K562 (cell line): ENCODE measurements around the gene ETFRF1. TPM values are rescaled to one million over a fixed set of nuclear protein-coding genes. Genes with fewer than 3 reads are reported as not detected.

Experiments used
- CCNT2 ChIP-seq: IDR thresholded peaks from 2 replicates; pipeline ENCODE4 v1.6.1; 2011; ENCODE audit warnings: borderline replicate concordance, low read depth, mild to moderate bottlenecking, moderate library complexity, mixed read lengths, low read length; ENCODE audit not compliant: insufficient read length; ENCODE audit errors: extremely low read depth
- CREB1 ChIP-seq, 2 experiments: sonication (generic) in 1 of 2; formaldehyde crosslinking in 1 of 2; IDR thresholded peaks; 2 replicates each; pipeline versions ENCODE4 v1.6.1 to v1.8.0; 2012 to 2022; ENCODE audit warnings: inconsistent platforms in 1 of 2, mild to moderate bottlenecking in 1 of 2, missing genetic modification reagents in 1 of 2, moderate library complexity in 1 of 2
- CREBBP ChIP-seq: IDR thresholded peaks from one replicate; pipeline ENCODE4 v1.6.1; 2012; ENCODE audit warnings: low read depth, mild to moderate bottlenecking, control low read depth, inconsistent platforms, low read length
- FOXM1 ChIP-seq, 2 experiments: fragments of 450-650 bp in 1 of 2; sonication (generic) in 1 of 2; formaldehyde crosslinking in 1 of 2; IDR thresholded peaks; 2 replicates each; pipeline versions ENCODE4 v1.6.1 to v1.9.0; 2017 to 2022; ENCODE audit warnings: low read depth in 2 of 2, mild to moderate bottlenecking in 2 of 2, missing genetic modification reagents in 1 of 2, moderate library complexity in 1 of 2
- LCOR ChIP-seq: sonication (generic); formaldehyde crosslinking; IDR thresholded peaks from 2 replicates; pipeline ENCODE4 v1.8.0; 2022; ENCODE audit warnings: mild to moderate bottlenecking, missing genetic modification reagents
- MEF2A ChIP-seq: IDR thresholded peaks from 2 replicates; pipeline ENCODE4 v1.6.1; 2011; ENCODE audit warnings: low read depth, mild to moderate bottlenecking, low read length, moderate library complexity; ENCODE audit not compliant: control insufficient read depth
- MTA3 ChIP-seq: fragments of 450-650 bp; formaldehyde crosslinking; IDR thresholded peaks from 2 replicates; pipeline ENCODE4 v1.6.1; 2017; ENCODE audit warnings: mild to moderate bottlenecking, borderline replicate concordance
- NR2C1 ChIP-seq, 2 experiments: fragments of 450-650 bp; IDR thresholded peaks; 2 replicates each; pipeline ENCODE4 v1.6.1; 2017; ENCODE audit warnings: mild to moderate bottlenecking in 2 of 2, antibody characterized with exemption in 1 of 2, inconsistent platforms in 1 of 2, missing compliant biosample characterization in 1 of 2, missing genetic modification characterization in 1 of 2
- TBL1XR1 ChIP-seq, 2 experiments: IDR thresholded peaks; 2 replicates each; pipeline ENCODE4 v1.6.1; 2012; ENCODE audit warnings: improper control_type of control experiment in 2 of 2, low read length in 2 of 2, mild to moderate bottlenecking in 1 of 2
- ZBTB17 ChIP-seq: fragments of 450-650 bp; formaldehyde crosslinking; IDR thresholded peaks from 2 replicates; pipeline ENCODE4 v1.4.0; 2020; ENCODE audit warnings: mild to moderate bottlenecking
- ZNF224 ChIP-seq: sonication (generic); formaldehyde crosslinking; IDR thresholded peaks from 2 replicates; pipeline ENCODE4 v1.8.0; 2022; ENCODE audit warnings: mild to moderate bottlenecking, missing genetic modification reagents
- ZNF282 ChIP-seq: sonication (generic); formaldehyde crosslinking; IDR thresholded peaks from 2 replicates; pipeline ENCODE4 v1.8.1; 2023; ENCODE audit warnings: missing genetic modification reagents
- ZNF551 ChIP-seq: fragments of 250-450 bp; sonication (Bioruptor Pico); IDR thresholded peaks from 2 replicates; pipeline ENCODE4 v1.5.0; 2021; ENCODE audit warnings: mild to moderate bottlenecking, moderate library complexity
- ZNF764 ChIP-seq: fragments of 250-450 bp; sonication (Bioruptor Pico); IDR thresholded peaks from 2 replicates; pipeline ENCODE4 v1.4.0; 2020; ENCODE audit warnings: low read depth, mild to moderate bottlenecking, moderate library complexity
- polyA plus RNA-seq, 8 experiments: library from polyadenylated mRNA; depleted of rRNA in 4 of 8; stranded (reverse) in 5 of 8; unstranded in 3 of 8; fragments of >200 nt; fragmentation: Nextera tagmentation in 2 of 8; fragmentation: Illumina TruSeq in 1 of 8; extraction: Ambion mirVana in 2 of 8; extraction: Trizol in 1 of 8; gene quantifications; 2 replicates each; pipeline versions ENCODE4 v1.2.1 to v1.2.3, GENCODE V29; 2011 to 2014; ENCODE audit warnings: inconsistent platforms in 1 of 8, missing spikeins in 1 of 8
- total RNA-seq, 7 experiments: library from RNA; depleted of rRNA in 6 of 7; stranded (reverse); fragments of >200 nt in 6 of 7; fragmentation: Illumina TruSeq in 2 of 7; extraction: Trizol in 2 of 7; gene quantifications; 2 replicates each; pipeline versions ENCODE4 v1.2.1 to v1.2.3, GENCODE V29; 2011 to 2021; ENCODE audit warnings: low replicate concordance in 1 of 7
- TF ChIP-seq, protein P1 (sequence below): fragments of 450-650 bp; IDR thresholded peaks from 2 replicates; pipeline ENCODE4 v1.6.1; 2016; ENCODE audit warnings: borderline replicate concordance
- TF ChIP-seq, protein P2 (sequence below), 2 experiments: IDR thresholded peaks; 2 replicates each; pipeline ENCODE4 v1.6.1; 2012; ENCODE audit warnings: improper control_type of control experiment in 2 of 2, low read depth in 2 of 2, low read length in 2 of 2, borderline replicate concordance in 1 of 2
- TF ChIP-seq, protein P3 (sequence below), 2 experiments: IDR thresholded peaks in 1 of 2; conservative IDR thresholded peaks in 1 of 2; 2 replicates each; pipeline ENCODE4 v1.6.1; 2016; ENCODE audit warnings: low read depth in 2 of 2, mild to moderate bottlenecking in 1 of 2, missing compliant biosample characterization in 1 of 2, missing genetic modification characterization in 1 of 2, moderate library complexity in 1 of 2

ETFRF1 gene
- total and polyA plus RNA-seq, 9 of the 15 experiments (the other 6 are each of a cell fraction or from before 2014, with no cell fraction given): 16.1 to 107 (median 33.7) TPM

DNA sequence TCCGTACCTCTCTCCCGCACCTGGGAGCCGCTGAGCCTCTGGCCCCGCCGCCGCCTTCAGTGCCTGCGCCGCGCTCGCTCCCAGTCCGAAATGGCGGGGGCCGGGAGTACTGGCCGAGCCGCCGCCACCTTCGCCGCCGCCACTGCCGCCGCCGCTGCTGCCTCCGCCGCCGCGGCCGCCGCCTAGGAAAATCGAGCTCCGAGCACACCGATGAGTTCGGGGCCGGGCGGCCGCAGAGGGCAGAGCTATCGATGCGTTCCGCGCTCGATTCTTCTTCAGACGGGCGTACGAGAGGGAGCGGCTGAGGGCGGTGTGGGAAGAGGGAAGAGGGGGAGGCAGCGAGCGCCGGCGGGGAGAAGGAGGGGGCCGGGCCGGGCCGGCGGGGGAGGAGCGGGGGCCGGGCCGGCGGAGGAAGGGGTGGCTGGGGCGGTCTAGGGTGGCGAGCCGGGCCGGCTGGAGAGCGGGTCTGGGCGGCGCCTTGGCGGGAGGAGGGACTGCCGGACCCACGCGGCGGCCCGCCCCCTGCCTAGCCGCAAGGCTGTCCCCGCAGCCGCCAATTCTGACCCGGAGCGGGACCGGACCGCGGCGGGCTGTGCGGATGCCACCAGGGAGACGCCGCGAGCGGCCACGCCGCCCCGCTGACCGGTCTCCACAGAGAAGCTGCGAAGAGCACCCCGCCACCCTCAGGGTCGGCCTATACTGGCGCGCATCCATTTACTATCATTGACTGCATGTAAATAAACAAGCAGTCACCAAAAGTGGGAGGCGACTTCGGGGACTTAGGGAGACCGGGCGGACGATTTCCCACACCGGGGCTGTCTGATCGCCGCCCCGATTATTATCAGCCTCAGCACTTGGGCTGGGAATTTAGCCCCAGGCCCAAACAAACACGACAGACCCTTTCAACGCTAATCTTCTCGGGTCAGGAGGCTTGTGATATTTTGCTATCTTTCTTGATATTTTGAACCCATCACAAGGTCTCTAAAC, 56.0 kb downstream of the ETFRF1 start, which contains the start of gene KRAS (continued):
- TF ChIP-seq NR2C1 (IDR thresholded peaks at IDR 0.05): no peak
- no peak for TF ChIP-seq NR2C1 (tag; IDR thresholded peaks at IDR 0.05)
- TF ChIP-seq, protein P1, sequence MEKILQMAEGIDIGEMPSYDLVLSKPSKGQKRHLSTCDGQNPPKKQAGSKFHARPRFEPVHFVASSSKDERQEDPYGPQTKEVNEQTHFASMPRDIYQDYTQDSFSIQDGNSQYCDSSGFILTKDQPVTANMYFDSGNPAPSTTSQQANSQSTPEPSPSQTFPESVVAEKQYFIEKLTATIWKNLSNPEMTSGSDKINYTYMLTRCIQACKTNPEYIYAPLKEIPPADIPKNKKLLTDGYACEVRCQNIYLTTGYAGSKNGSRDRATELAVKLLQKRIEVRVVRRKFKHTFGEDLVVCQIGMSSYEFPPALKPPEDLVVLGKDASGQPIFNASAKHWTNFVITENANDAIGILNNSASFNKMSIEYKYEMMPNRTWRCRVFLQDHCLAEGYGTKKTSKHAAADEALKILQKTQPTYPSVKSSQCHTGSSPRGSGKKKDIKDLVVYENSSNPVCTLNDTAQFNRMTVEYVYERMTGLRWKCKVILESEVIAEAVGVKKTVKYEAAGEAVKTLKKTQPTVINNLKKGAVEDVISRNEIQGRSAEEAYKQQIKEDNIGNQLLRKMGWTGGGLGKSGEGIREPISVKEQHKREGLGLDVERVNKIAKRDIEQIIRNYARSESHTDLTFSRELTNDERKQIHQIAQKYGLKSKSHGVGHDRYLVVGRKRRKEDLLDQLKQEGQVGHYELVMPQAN: no peak
- TF ChIP-seq ZNF224 (CRISPR knock-in tag): no peak
- TF ChIP-seq MTA3: peak; percentile 60; the same call in 1 of the 2 replicates
- TF ChIP-seq LCOR (CRISPR knock-in tag): no peak
- peak; percentile 100 for TF ChIP-seq ZBTB17 (CRISPR knock-in tag)
- TF ChIP-seq FOXM1 (IDR thresholded peaks at IDR 0.05; ENCODE audit: low read depth): no peak
- TF ChIP-seq FOXM1 (CRISPR knock-in tag; IDR thresholded peaks at IDR 0.05; ENCODE audit: low read depth): 0 out of 2 replicates have a peak, but pooled peaks have one; percentile 48
- TF ChIP-seq TBL1XR1 (IDR thresholded peaks at IDR 0.05; ENCODE audit: low read length in 2 of 2): peak; percentile 19 to 41; a peak in 1 of 4 replicates
- TF ChIP-seq ZNF764: no peak
- TF ChIP-seq, protein P2, sequence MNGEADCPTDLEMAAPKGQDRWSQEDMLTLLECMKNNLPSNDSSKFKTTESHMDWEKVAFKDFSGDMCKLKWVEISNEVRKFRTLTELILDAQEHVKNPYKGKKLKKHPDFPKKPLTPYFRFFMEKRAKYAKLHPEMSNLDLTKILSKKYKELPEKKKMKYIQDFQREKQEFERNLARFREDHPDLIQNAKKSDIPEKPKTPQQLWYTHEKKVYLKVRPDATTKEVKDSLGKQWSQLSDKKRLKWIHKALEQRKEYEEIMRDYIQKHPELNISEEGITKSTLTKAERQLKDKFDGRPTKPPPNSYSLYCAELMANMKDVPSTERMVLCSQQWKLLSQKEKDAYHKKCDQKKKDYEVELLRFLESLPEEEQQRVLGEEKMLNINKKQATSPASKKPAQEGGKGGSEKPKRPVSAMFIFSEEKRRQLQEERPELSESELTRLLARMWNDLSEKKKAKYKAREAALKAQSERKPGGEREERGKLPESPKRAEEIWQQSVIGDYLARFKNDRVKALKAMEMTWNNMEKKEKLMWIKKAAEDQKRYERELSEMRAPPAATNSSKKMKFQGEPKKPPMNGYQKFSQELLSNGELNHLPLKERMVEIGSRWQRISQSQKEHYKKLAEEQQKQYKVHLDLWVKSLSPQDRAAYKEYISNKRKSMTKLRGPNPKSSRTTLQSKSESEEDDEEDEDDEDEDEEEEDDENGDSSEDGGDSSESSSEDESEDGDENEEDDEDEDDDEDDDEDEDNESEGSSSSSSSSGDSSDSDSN (IDR thresholded peaks at IDR 0.05; ENCODE audit: borderline replicate concordance in 1 of 2, low read depth in 2 of 2, low read length in 2 of 2): no peak; a peak in 2 of 4 replicates
- TF ChIP-seq MEF2A: no peak
- TF ChIP-seq CCNT2: peak; percentile 74
- no peak for TF ChIP-seq CREBBP
- no peak for TF ChIP-seq ZNF551 (CRISPR knock-in tag)
- TF ChIP-seq, protein P3, sequence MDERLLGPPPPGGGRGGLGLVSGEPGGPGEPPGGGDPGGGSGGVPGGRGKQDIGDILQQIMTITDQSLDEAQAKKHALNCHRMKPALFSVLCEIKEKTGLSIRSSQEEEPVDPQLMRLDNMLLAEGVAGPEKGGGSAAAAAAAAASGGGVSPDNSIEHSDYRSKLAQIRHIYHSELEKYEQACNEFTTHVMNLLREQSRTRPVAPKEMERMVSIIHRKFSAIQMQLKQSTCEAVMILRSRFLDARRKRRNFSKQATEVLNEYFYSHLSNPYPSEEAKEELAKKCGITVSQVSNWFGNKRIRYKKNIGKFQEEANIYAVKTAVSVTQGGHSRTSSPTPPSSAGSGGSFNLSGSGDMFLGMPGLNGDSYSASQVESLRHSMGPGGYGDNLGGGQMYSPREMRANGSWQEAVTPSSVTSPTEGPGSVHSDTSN (CRISPR knock-in tag; IDR thresholded peaks at IDR 0.05; ENCODE audit: low read depth): no peak
- TF ChIP-seq, protein P3 (tag; conservative IDR thresholded peaks at IDR 0.05; ENCODE audit: low read depth): no peak
- TF ChIP-seq CREB1 (IDR thresholded peaks at IDR 0.05): peak; percentile 66
- peak; percentile 74 for TF ChIP-seq CREB1 (CRISPR knock-in tag; IDR thresholded peaks at IDR 0.05)
- peak; percentile 89; the same call in 1 of the 2 replicates for TF ChIP-seq ZNF282 (CRISPR knock-in tag)
